HG03064 (cell line): Measurements from ENCODE around the gene PTGFRN.

ENCODE experiments used
- ATAC-seq: cut with Tn5 transposase; IDR thresholded peaks from one replicate; pipeline ENCODE4 v1.9.1; 2021; ENCODE audit warnings: low read depth; ENCODE audit not compliant: unreplicated experiment

PTGFRN gene

DNA sequence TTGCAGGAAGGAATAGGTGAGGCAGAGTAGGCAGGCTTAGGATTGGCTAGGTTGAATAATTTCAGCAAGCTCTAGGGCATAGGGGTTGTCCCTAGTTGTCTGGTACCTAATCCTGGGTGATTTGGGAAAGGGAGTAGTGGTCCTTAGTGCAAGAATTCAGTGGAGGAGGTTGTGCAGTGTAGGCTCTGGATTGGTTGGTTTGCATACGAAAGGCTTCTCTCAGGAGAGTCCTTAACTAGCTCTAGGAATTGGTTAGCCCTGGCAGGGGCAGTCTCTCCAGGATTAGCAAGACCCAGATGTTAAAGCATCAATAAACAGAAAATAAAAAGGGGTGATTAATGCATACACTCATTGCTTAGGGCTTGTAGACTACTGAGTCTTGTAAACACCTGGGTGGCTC is 82.2 kb downstream of the PTGFRN start:
- no peak for ATAC-seq

GRCh38 chr1:116993286-116993685 is 83.6 kb downstream of the PTGFRN start:
- ATAC-seq: no peak

DNA sequence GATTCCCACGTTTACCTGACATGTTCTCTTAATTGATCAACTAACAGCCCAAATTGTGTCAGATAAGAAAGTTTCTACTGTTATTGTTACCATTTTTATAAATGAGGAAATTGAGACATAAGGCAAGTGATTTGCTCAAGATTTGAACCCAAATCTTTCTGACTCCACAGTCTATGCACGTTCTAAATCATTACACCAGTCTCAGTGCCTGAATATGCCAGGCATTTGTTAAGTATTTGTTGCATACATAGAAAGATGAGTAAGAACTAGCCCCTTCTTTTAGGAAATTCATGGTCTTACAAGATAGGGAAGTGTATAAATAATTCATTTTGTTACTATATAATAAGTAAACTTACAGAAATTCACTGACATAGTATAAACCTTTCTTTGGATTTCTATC is 84.7 kb downstream of the PTGFRN start:
- no peak for ATAC-seq

DNA sequence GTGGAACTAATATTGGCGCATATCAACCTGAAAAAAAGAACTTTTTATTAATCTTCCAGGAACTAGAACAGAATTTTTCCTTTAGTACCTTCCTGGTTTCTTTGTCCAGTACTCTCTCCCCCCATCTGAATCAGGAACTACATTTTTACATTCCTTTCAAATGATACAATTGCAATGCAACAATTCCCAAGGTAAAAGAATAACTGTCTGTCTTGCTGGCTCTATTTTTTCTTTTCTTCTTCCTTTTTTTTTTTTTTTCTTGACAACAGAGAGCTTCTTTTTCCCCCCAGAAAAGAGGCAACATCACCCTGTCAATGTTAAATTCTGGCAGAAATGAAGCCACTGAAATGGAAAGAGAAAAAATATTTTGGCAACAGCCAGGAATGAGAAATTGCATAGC is 87.3 kb downstream of the PTGFRN start:
- ATAC-seq: no peak

- no peak for ATAC-seq
Measured at GRCh38 chr1:116997636-116998035, 87.9 kb downstream of the PTGFRN start.

DNA sequence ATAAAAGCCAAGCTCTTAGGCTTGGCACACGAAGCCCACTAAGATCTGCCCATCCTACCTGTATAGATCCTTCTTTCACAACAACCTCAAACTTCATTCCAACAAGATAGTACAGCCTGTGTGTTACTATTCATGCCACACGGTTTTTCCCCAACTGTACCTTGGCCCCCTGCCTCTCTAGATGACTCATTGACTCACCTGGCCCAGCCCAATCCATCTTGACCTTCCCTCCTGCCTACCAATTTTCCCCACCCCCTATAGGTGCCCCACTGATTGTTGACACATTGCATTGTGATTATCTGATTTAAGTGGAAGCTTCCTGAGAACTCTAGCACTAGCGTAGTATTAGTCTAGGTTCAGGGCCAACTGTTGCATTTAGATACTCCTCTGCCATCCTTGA is 89.9 kb downstream of the PTGFRN start:
- ATAC-seq: no peak

DNA sequence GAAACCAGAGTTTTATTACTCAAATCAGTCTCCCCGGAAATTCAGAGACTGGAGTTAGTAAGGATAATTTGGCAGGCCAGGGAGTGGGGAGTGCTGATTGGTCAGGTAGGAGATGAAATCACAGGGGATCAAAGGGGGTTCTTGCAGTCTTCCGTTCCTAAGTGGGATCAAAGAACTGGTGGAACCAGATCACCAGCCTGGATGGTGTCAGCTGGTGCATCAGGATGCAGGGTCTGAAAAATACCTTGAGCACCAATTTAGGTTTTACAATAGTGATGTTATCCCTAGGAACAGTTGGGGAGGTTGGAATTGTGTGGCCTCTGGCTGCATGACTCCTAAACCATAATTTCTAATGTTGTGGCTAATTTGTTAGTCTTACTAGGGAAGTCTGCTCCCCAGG is 90.4 kb downstream of the PTGFRN start:
- ATAC-seq: no peak

DNA sequence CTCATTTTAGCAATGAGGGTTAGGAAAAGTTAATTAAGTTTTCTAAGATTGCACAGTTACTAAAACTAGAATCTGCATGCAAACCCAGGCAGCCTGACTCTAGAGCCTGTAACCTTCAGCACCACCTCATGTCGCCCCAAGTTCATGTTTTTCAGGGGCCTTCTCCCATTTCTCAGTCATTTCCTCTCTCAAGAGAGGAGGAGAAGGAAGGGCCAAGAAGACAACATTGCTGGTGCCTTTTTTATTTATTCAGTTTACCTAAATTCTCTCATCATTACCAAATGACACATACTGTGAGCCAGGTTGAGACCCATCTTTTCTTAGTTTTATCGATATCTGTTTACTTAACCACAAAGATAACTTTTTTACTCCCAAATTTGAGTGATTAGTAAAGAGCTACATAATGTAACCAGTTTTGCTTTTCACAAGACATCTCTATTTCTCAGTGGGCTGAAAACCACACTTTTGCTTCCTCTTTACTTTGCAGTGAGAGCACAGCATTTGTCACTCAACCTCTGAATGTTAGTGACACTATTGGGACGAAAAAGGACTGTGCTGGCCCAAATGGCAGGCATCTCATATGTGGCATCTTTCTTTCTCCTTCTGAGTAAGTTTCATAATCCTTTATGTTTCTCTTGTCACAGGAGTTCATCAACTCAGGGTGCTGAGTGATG is 91.7 kb downstream of the PTGFRN start, which contains the start of gene CD101:
CD101 (plus strand) TSS at position 507 of the 674 bp plus-strand sequence; CDS start at position 565, 58 bp downstream.
- peak; percentile 97 for ATAC-seq

DNA sequence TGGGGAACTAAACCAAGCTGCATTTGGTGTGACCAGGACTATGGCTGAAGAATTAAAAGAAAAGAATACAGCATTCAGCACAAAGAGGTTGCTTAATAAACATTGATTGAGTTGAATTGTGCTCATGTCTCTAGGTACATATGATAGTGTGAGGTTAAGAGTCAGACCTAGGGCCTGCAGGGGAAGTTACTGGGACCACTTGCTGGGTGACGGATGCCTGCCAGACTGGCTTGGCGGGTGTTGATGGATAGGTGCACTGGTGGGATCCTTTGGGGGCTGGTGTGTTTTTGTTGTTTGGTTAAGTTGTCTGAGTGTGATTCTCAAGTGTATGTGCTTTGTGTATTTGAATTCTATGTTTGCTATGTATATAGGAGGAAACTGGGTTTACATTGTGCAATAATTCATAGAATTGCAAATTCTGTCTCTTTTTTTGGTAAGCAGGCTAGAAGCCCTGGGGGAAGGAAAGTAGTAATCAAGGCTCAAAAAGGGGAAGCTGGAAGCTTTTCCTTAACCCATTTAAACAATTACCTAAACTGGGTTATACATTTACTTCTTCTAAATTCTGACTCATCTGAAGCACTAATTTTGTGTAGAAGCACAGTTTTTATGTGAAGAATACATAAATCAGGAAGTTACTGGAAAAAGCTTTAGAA is 93.6 kb downstream of the PTGFRN start:
- no peak for ATAC-seq

GRCh38 chr1:117007719-117008013 is 98.0 kb downstream of the PTGFRN start:
- ATAC-seq: no peak

DNA sequence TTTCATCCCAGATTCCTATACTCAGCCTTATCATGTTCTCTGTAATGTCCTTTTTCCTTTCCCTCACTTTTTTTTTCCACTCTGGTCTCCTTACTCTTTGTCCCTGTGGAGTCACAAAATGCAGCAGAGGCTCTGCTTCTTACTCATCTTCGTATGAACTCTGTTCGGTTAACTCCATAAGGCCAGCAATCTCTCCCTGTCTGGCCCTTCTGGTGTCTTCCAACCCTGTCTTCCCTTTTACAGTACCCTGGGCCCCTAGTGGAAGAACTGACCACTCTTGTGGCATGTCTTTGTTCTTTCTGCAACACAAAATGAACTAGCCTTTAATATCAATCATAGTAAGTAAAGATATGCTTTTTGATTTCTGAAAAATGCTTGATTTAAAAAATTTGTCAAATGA is 98.9 kb downstream of the PTGFRN start:
- ATAC-seq: no peak

DNA sequence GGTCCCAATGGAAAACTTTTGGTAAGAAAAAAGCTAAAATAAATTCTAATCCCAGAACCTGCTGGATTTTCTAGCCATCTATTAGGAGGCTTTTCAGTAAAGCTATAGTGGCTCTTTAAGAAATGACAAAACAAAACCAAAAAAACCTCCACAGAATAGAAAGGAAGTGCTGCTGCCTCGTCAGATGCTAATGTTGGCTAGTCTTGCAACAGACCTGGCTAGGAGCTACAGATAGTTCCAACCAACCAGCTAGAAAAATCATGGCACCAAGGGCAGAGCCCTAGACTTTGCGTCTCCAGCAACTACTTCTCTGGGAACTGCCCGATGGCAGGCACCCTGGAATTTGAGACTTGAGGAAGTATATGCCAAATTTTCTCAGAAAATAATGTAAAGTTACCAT is 99.4 kb downstream of the PTGFRN start:
- no peak for ATAC-seq

DNA sequence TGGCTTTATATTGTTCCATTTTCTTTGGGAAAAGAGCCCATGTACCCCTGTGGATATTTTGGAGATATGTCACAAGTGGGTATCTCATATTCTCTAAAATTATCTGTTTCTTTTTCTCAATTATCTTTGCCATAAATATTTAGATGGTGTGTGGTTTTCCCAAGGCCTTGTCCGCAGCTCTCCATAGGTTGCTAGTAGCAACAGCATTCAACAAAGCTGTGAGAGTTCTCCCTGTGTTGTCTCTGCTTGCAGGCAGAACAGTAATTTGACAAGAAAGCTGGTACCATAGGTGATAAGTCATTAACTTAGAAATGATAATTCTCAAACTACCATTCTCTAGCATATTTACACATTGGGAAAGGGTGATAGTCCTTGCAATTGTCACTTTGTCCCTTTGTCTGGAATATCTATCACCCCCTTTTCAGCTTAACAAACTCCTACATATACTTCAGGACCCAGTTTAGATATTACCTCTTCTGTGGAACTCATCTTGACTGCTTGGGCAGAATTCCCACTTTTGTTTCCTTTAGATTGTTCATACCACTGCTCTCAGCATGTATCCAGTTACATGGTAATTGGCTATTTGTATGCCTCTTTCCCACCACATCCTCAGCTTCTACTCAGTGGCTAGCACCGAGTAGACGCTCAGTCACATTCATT is 100.7 kb downstream of the PTGFRN start:
- no peak for ATAC-seq

GRCh38 chr1:117011334-117011733 is 101.6 kb downstream of the PTGFRN start:
- ATAC-seq: no peak

DNA sequence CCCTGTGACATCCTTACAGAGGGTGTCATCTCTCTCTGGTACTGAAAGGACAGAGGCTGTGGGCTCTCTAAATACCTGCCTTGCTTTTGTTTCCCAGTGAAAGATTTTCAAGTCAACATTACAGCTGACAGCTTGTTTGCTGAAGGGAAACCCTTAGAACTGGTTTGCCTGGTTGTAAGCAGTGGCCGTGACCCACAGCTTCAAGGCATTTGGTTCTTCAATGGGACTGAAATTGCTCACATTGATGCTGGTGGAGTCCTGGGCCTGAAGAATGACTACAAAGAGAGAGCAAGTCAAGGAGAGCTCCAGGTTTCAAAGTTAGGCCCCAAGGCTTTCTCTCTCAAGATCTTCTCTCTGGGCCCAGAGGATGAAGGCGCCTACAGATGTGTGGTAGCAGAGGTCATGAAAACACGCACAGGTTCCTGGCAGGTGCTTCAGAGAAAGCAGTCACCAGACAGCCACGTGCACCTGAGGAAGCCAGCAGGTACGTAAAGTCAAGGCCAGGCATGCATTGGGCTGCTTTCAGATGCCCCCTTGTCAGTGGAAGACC is 103.7 kb downstream of the PTGFRN start:
- ATAC-seq: no peak

DNA sequence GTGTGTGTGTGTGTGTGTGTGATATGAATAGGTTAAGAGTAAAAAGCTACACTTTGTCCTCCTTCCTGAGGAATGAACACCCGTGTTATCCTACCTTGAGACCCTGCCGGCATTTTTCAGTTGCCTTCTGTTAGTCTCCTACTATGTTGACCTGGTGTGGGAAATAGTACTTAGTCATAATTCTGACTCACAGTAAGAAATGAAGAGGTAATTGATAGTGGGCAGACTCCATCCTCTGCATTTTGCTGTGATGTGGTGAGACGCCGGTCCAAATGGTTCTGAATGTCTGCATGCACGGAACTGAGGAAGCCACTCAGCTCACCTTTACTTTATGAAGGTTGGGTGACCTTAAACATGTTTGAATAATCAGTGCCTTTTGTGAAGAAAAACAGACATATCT is 104.5 kb downstream of the PTGFRN start:
- no peak for ATAC-seq

DNA sequence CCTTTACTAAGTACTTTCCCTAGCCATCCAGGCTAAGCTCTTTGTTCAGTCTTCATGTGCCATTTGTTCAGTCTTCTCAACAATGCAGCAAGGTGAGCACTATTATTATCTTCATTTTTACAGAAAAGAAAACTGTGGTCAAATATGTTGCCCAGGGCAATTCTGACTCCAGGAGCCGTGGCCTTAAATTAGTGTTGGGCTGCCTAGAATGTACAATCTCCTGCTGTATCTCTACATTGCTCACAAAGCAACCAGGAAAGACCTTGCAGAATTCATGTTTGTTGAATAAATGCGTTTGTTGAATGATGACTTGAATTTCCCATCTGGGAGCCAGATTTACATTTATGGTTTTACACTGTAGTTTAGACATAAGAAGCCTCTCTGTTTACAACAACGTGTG is 106.0 kb downstream of the PTGFRN start:
- ATAC-seq: no peak

GRCh38 chr1:117017062-117017461 is 107.3 kb downstream of the PTGFRN start:
- ATAC-seq: no peak

- ATAC-seq: no peak
Measured at GRCh38 chr1:117017648-117018047, 107.9 kb downstream of the PTGFRN start.

- no peak for ATAC-seq
Measured at GRCh38 chr1:117020526-117021156, 110.9 kb downstream of the PTGFRN start.

DNA sequence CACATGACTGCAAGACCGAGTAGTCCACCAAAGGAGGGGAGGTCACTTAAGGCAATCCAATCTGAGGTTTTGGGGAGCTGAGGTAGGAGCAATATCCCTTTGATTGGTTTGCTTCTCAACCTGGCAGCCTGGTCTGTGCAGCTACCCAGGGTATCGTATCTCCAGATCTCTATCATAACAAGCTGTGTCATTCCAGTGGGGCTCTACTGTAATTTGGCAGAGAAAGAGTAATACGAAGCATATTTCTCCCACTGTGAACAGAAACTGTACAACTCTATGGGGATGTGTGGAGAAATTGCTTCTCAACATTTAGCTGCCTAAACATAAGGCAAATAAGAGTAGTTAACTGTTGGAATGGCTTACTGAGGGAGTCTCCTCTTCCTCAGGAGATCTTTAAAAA is 112.4 kb downstream of the PTGFRN start:
- ATAC-seq: no peak
